ENCODE data around the gene B3GAT1. TPM values are rescaled to one million over a fixed set of nuclear protein-coding genes. Genes with fewer than 3 reads are reported as not detected.

B3GAT1 gene
- total RNA-seq, 1 experiment from 2014 or later: 34.3 TPM

DNA sequence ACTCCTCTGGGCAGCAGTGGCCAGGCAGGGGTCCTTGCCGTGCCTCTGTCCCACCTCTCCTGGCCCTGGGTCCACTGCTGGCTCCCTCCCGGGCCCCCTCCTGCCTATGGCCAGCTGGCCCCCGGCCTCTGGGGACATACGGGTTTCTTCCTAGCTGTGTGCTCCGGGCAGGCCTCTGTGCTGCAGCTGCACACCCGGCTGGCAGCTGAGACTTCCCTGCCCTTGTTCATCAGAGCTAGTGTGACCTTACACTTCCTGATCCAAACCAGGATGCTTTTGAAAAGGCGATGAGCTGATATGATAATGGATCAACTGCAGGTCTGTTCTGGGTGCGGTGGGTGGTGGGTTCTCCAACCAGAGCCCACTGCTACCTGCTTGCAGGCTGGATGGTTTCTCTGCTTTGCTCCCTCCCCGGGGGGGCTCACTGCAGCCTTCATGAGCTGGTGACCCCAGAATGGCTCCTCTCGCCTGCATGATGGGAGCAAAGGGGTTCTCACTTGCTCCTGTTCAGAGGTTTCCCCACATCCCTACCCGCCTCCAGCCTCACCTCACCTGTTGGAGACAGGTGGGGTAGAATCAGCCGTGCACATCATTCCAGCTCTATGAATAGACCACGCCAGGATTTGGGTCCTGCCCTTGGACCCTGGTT lies 13.3 kb downstream of the B3GAT1 start:
- Histone ChIP-seq H3K18ac (ENCODE audit: insufficient read length, low read depth, low read length) (no peak overlapping the region), H3K9me3 (ENCODE audit: control insufficient read depth, low read depth, low read length) (no peaks in the 10 kb centered on the region), H4K5ac (ENCODE audit: insufficient read length, low read depth, low read length) (no peak overlapping the region), H3K27me3 (ENCODE audit: insufficient read depth, low read length) (no peaks in the 10 kb centered on the region), H3K23me2 (ENCODE audit: insufficient read length, low read depth, low read length, poor library complexity, severe bottlenecking) (no peaks in the 10 kb centered on the region), H2BK20ac (ENCODE audit: low read depth, low read length, poor library complexity, severe bottlenecking) (no peak overlapping the region), H2BK15ac (ENCODE audit: low read depth, low read length) (no peak overlapping the region), H3K4ac (ENCODE audit: low read depth, low read length) (no peak overlapping the region), H4K8ac (replicated peaks; ENCODE audit: insufficient read length, low read depth, low read length) (no peak overlapping the region), H3K23ac (ENCODE audit: insufficient read length, low read depth, low read length) (no peak overlapping the region), H3T11ph (ENCODE audit: low read length) (no peak overlapping the region), H4K20me1 (ENCODE audit: control insufficient read depth, insufficient read depth, insufficient read length) (no peaks in the 10 kb centered on the region), H3K27ac (ENCODE audit: insufficient read length, low read depth, low read length) (no peak overlapping the region), H3K14ac (ENCODE audit: insufficient read depth, low read length) (no peak overlapping the region), H2AK5ac (ENCODE audit: insufficient read length, low read length) (no peak overlapping the region), H2BK12ac (ENCODE audit: insufficient read length, low read depth, low read length) (no peak overlapping the region), H3K79me2 (ENCODE audit: insufficient read depth, low read length) (peaks cover 1% of the 10 kb centered on the region; the same call in 1 of the 2 replicates), H3K9ac (ENCODE audit: extremely low read depth, insufficient read length, low read length) (no peak overlapping the region), H3K4me1 (ENCODE audit: insufficient read depth, low read length) (no peaks in the 10 kb centered on the region), H4K91ac (ENCODE audit: insufficient read length, low read depth, low read length) (no peak overlapping the region), H2BK5ac (ENCODE audit: insufficient read length, low read length) (no peak overlapping the region), H2AFZ (ENCODE audit: low read length) (no peak overlapping the region), H2BK120ac (ENCODE audit: low read depth, low read length, poor library complexity, severe bottlenecking) (no peak overlapping the region), H3K79me1 (ENCODE audit: insufficient read depth, low read depth, low read length, poor library complexity, severe bottlenecking) (no peaks in the 10 kb centered on the region), H3K4me2 (ENCODE audit: insufficient read depth, insufficient read length, low read length) (no peak overlapping the region), H3K56ac (ENCODE audit: insufficient read length, low read depth, low read length) (no peak overlapping the region)
- Mint-ChIP-seq H3K27me3 (ENCODE audit: low read depth) (no peaks in the 10 kb centered on the region), H3K27ac (peak overlapping the region in 2 of 3 experiments; percentile 34 to 44; a peak in 2 of 7 replicates), H3K4me1 (peaks cover 10% of the 10 kb centered on the region in 2 experiments; a peak in 3 of 4 replicates), H3K36me3 (ENCODE audit: insufficient read depth in 1 of 3, low read depth in 3 of 3) (peaks cover 6 to 15% (median 7%) of the 10 kb centered on the region in 3 experiments; a peak in 3 of 7 replicates), H3K4me3 (no peak overlapping the region), H3K9me3 (no peaks in the 10 kb centered on the region; a peak in 1 of 5 replicates)
- no peak for DNase-seq
- no CpG with 5 or more reads among the region's 13 CpGs for WGBS (ENCODE audit: extremely low coverage, insufficient read length, low lambda C conversion rate)
- TF ChIP-seq, protein P1, sequence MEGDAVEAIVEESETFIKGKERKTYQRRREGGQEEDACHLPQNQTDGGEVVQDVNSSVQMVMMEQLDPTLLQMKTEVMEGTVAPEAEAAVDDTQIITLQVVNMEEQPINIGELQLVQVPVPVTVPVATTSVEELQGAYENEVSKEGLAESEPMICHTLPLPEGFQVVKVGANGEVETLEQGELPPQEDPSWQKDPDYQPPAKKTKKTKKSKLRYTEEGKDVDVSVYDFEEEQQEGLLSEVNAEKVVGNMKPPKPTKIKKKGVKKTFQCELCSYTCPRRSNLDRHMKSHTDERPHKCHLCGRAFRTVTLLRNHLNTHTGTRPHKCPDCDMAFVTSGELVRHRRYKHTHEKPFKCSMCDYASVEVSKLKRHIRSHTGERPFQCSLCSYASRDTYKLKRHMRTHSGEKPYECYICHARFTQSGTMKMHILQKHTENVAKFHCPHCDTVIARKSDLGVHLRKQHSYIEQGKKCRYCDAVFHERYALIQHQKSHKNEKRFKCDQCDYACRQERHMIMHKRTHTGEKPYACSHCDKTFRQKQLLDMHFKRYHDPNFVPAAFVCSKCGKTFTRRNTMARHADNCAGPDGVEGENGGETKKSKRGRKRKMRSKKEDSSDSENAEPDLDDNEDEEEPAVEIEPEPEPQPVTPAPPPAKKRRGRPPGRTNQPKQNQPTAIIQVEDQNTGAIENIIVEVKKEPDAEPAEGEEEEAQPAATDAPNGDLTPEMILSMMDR (conservative IDR thresholded peaks at IDR 0.05): no peak
